Mesothelial cell of epicardium (in vitro differentiated cells): ENCODE data around the gene ELL2. TPM values are rescaled to one million over a fixed set of nuclear protein-coding genes. Genes with fewer than 3 reads are reported as not detected.

Experiments used
- DNase-seq, 2 experiments: peaks; one replicate each; pipeline ENCODE4 v3.0.0; 2021; ENCODE audit warnings: low spot score in 2 of 2; ENCODE audit not compliant: unreplicated experiment in 2 of 2
- H3K27ac Mint-ChIP-seq: 2 replicates; pipeline ENCODE4 v1.8.0; 2021; ENCODE audit warnings: mixed read lengths
- H3K27me3 Mint-ChIP-seq: 2 replicates; pipeline ENCODE4 v1.8.0; 2021; ENCODE audit warnings: low read depth, mixed read lengths
- H3K36me3 Mint-ChIP-seq: 2 replicates; pipeline ENCODE4 v1.8.0; 2021; ENCODE audit warnings: mixed read lengths
- H3K4me1 Mint-ChIP-seq: 2 replicates; pipeline ENCODE4 v1.8.0; 2021; ENCODE audit warnings: mixed read lengths
- H3K4me3 Mint-ChIP-seq: 2 replicates; pipeline ENCODE4 v1.8.0; 2021; ENCODE audit warnings: mild to moderate bottlenecking, moderate library complexity, mixed read lengths
- H3K9me3 Mint-ChIP-seq: 2 replicates; pipeline ENCODE4 v1.8.0; 2021; ENCODE audit warnings: mixed read lengths
- CTCF ChIP-seq: fragments of 200-600 bp; sonication (generic); IDR thresholded peaks from one replicate; pipeline ENCODE4 v1.5.0; 2021; ENCODE audit warnings: antibody characterized with exemption; ENCODE audit not compliant: unreplicated experiment
- total RNA-seq: library from RNA; stranded (reverse); gene quantifications from 3 replicates; pipeline ENCODE4 v1.2.1, GENCODE V29; 2021

The ELL2 gene
- 11.7 to 13.5 TPM (median 11.8 TPM) in 3 replicates for total RNA-seq

GRCh38 chr5:95961617-95962474 is at the start of gene ELL2:
Gene ELL2 (minus strand): TSS chr5:95961851. CDS start chr5:95961721, 130 bp downstream.
- Mint-ChIP-seq H3K9me3 (no peaks in the 10 kb centered on the region), H3K27me3 (peaks cover 15% of the 10 kb centered on the region), H3K4me3 (peak within 1 kb of the TSS; percentile 89), H3K4me1 (peaks cover 30% of the 10 kb centered on the region), H3K36me3 (no peaks in the 10 kb centered on the region), H3K27ac (peak within 1 kb of the TSS; percentile 95)
- no peak for TF ChIP-seq CTCF
- DNase-seq = peak; percentile 83 to 90

GRCh38 chr5:96008987-96009647 is 47.5 kb upstream of the ELL2 start:
- TF ChIP-seq CTCF = no peak
- Mint-ChIP-seq H3K27me3 (no peaks in the 10 kb centered on the region), H3K4me1 (no peaks in the 10 kb centered on the region), H3K27ac (no peak overlapping the region), H3K36me3 (no peaks in the 10 kb centered on the region), H3K9me3 (peaks cover 27% of the 10 kb centered on the region), H3K4me3 (no peak overlapping the region)
- no peak for DNase-seq

GRCh38 chr5:96008487-96008886 is 46.8 kb upstream of the ELL2 start:
- no peak for DNase-seq
- H3K4me1 Mint-ChIP-seq = no peaks in the 10 kb centered on the region
- H3K9me3 Mint-ChIP-seq = peaks cover 31% of the 10 kb centered on the region
- H3K27me3 Mint-ChIP-seq = no peaks in the 10 kb centered on the region
- no peaks in the 10 kb centered on the region for H3K36me3 Mint-ChIP-seq
- TF ChIP-seq CTCF = no peak
- no peak overlapping the region for H3K4me3 Mint-ChIP-seq
- no peak overlapping the region for H3K27ac Mint-ChIP-seq

GRCh38 chr5:96007051-96007450 is 45.4 kb upstream of the ELL2 start:
- no peaks in the 10 kb centered on the region for H3K36me3 Mint-ChIP-seq
- H3K27ac Mint-ChIP-seq = no peak overlapping the region
- DNase-seq = no peak
- no peaks in the 10 kb centered on the region for H3K27me3 Mint-ChIP-seq
- no peak for TF ChIP-seq CTCF
- no peak overlapping the region for H3K4me3 Mint-ChIP-seq
- H3K9me3 Mint-ChIP-seq = peaks cover 28% of the 10 kb centered on the region
- H3K4me1 Mint-ChIP-seq = no peaks in the 10 kb centered on the region

- no peaks in the 10 kb centered on the region for H3K27me3 Mint-ChIP-seq
- TF ChIP-seq CTCF = no peak
- no peaks in the 10 kb centered on the region for H3K4me1 Mint-ChIP-seq
- H3K9me3 Mint-ChIP-seq = peaks cover 28% of the 10 kb centered on the region
- H3K27ac Mint-ChIP-seq = no peak overlapping the region
- no peak for DNase-seq
- no peak overlapping the region for H3K4me3 Mint-ChIP-seq
- no peaks in the 10 kb centered on the region for H3K36me3 Mint-ChIP-seq
Measured at GRCh38 chr5:96006291-96006690, 44.6 kb upstream of the ELL2 start.
